NCI-H526 treated with DMSO at 0.1 percent for 48 hours (cell line): ENCODE data around the gene SFRP2.
A peak's percentile ranks its signal among the peaks of the same experiment; 100 is the strongest.

Experiments used
- DNase-seq: peaks from one replicate; lab custom pipeline; 2025; lab: John Stamatoyannopoulos, UW

Gene SFRP2

GRCh38 chr4:153771046-153771445, 17.8 kb downstream of the SFRP2 start:
- no peak for DNase-seq

GRCh38 chr4:153766758-153767157, 22.1 kb downstream of the SFRP2 start:
- no peak for DNase-seq

- DNase-seq: no peak
Observed at GRCh38 chr4:153765894-153766293, 23.0 kb downstream of the SFRP2 start.

- peak; percentile 56 for DNase-seq
Observed at GRCh38 chr4:153764601-153765368, 24.1 kb downstream of the SFRP2 start.

- no peak for DNase-seq
Observed at GRCh38 chr4:153763404-153763803, 25.5 kb downstream of the SFRP2 start.

GRCh38 chr4:153759407-153760316, 29.2 kb downstream of the SFRP2 start, which contains the start of gene RNF175:
Gene RNF175 (minus strand): TSS chr4:153760024. CDS start chr4:153759862, 162 bp downstream.
- no peak for DNase-seq

GRCh38 chr4:153758688-153759406, 30.0 kb downstream of the SFRP2 start:
- no peak for DNase-seq

- DNase-seq: no peak
Observed at GRCh38 chr4:153758136-153758535, 30.7 kb downstream of the SFRP2 start.

GRCh38 chr4:153757407-153757806, 31.5 kb downstream of the SFRP2 start:
- DNase-seq: no peak

GRCh38 chr4:153755186-153755585, 33.7 kb downstream of the SFRP2 start:
- DNase-seq: no peak

GRCh38 chr4:153750197-153750817, 38.6 kb downstream of the SFRP2 start:
- peak; percentile 71 for DNase-seq

GRCh38 chr4:153748378-153748777, 40.5 kb downstream of the SFRP2 start:
- DNase-seq: no peak

GRCh38 chr4:153747406-153747955, 41.4 kb downstream of the SFRP2 start:
- DNase-seq: no peak

- no peak for DNase-seq
Observed at GRCh38 chr4:153745651-153746050, 43.2 kb downstream of the SFRP2 start.

- no peak for DNase-seq
Observed at GRCh38 chr4:153741541-153741940, 47.3 kb downstream of the SFRP2 start.

GRCh38 chr4:153735906-153736461, 52.9 kb downstream of the SFRP2 start:
- DNase-seq: no peak

- DNase-seq: peak; percentile 64
Observed at GRCh38 chr4:153733751-153734448, 55.0 kb downstream of the SFRP2 start.

GRCh38 chr4:153731239-153731638, 57.6 kb downstream of the SFRP2 start:
- DNase-seq: no peak
